Measurements from ENCODE around the gene ZFHX3. TPM values are rescaled to one million over a fixed set of nuclear protein-coding genes. Genes with fewer than 3 reads are reported as not detected.

Gene ZFHX3
- total RNA-seq, 4 donors from 2014 or later = 36.3 to 44.0 (median 38.1) TPM

DNA sequence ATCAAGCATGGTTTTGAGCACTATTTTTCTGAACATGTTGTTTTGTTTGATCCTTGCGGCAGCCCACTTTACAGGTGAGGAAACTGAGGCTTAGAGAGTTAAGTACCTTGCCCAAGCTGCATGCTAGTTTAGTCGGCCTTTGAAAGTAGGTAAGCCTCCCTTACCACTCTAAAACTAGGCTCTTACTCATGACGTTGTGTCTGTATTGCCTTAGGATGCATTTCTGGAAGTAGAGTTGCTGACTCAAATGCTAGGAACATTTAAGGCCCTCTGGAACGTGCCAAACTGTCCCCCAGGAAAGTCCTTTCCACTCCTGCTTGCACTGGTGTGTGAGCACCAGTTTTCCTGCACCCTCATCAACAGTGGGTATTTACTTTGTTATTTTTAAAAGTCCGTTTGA is 76.6 kb downstream of the ZFHX3 start:
- no peak for DNase-seq (ENCODE audit: low spot score in 2 of 2)
- H3K9me3 ChIP-seq = no peaks in the 10 kb centered on the region
- no peak overlapping the region for H3K4me3 ChIP-seq
- H3K27ac ChIP-seq = no peak overlapping the region
- no peaks in the 10 kb centered on the region for H3K36me3 ChIP-seq
- WGBS, 2 donors = 82 to 87% methylated on average over 5 of the region's 5 CpGs
- TF ChIP-seq EP300 (IDR thresholded peaks at IDR 0.05) = no peak
- TF ChIP-seq, protein P1, sequence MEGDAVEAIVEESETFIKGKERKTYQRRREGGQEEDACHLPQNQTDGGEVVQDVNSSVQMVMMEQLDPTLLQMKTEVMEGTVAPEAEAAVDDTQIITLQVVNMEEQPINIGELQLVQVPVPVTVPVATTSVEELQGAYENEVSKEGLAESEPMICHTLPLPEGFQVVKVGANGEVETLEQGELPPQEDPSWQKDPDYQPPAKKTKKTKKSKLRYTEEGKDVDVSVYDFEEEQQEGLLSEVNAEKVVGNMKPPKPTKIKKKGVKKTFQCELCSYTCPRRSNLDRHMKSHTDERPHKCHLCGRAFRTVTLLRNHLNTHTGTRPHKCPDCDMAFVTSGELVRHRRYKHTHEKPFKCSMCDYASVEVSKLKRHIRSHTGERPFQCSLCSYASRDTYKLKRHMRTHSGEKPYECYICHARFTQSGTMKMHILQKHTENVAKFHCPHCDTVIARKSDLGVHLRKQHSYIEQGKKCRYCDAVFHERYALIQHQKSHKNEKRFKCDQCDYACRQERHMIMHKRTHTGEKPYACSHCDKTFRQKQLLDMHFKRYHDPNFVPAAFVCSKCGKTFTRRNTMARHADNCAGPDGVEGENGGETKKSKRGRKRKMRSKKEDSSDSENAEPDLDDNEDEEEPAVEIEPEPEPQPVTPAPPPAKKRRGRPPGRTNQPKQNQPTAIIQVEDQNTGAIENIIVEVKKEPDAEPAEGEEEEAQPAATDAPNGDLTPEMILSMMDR (IDR thresholded peaks at IDR 0.05) = no peak
- no peak for TF ChIP-seq POLR2A (IDR thresholded peaks at IDR 0.05)
- no peaks in the 10 kb centered on the region for H3K27me3 ChIP-seq
- H3K4me1 ChIP-seq = peaks cover 0 to 43% (median 3%) of the 10 kb centered on the region in 4 donors

DNA sequence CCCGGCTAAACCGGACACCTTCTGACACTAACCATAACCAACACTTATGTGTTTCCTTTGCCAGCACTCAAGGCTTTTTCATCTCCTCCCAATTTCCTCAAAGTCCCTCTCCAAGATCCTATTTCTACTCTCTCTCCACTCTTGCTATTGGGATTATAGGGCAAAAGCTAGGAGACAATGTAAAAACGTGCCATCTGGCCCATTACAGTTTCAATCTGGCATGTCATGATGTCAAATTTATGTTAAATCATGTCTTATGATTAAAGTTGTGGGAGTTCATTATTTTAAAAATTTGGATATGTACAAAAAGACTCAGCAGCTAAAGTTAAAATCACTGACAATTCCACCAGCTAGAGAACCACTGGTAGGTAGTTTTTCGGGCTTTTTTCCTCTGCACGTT is 77.3 kb downstream of the ZFHX3 start:
- no peak for DNase-seq (ENCODE audit: low spot score in 2 of 2)
- H3K27me3 ChIP-seq = no peaks in the 10 kb centered on the region
- peaks cover 0 to 35% (median 3%) of the 10 kb centered on the region in 4 donors for H3K4me1 ChIP-seq
- no peaks in the 10 kb centered on the region for H3K9me3 ChIP-seq
- TF ChIP-seq EP300 (IDR thresholded peaks at IDR 0.05) (no peak), POLR2A (IDR thresholded peaks at IDR 0.05) (no peak)
- TF ChIP-seq, protein P1 (IDR thresholded peaks at IDR 0.05) = no peak
- H3K36me3 ChIP-seq = no peaks in the 10 kb centered on the region
- WGBS, 2 donors = 91 to 94% methylated on average over 5 of the region's 5 CpGs
- no peak overlapping the region for H3K27ac ChIP-seq
- H3K4me3 ChIP-seq = no peak overlapping the region

DNA sequence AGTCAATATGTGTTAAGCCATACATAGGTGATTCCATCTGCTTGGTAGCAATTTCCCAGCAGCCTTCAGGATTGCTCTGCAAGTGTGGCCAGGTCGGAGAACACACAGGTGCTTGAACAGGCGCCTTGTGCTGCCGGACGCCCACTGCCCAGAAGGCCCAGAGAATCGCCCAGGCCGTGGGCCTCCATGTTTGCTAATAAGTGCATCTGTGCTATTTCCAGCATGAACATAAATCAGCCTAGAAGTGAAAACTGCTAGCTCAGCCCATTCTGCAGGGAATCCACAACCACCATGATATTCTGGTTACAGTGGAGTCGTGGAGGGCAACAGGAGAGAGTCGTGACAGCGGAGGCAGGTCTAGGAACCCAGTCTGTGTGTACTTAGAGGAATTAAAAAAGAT is 78.1 kb downstream of the ZFHX3 start:
- no peak for DNase-seq (ENCODE audit: low spot score in 2 of 2)
- H3K27me3 ChIP-seq = no peaks in the 10 kb centered on the region
- TF ChIP-seq, protein P1 (IDR thresholded peaks at IDR 0.05) = no peak
- TF ChIP-seq EP300 (IDR thresholded peaks at IDR 0.05) = no peak
- TF ChIP-seq POLR2A (IDR thresholded peaks at IDR 0.05) = no peak
- peaks cover 0 to 33% (median 3%) of the 10 kb centered on the region in 4 donors for H3K4me1 ChIP-seq
- H3K36me3 ChIP-seq = no peaks in the 10 kb centered on the region
- no peak overlapping the region for H3K4me3 ChIP-seq
- H3K27ac ChIP-seq = peak overlapping the region in 1 of 4 donors; percentile 35
- H3K9me3 ChIP-seq = no peaks in the 10 kb centered on the region
- 68 to 72% methylated on average over 9 of the region's 9 CpGs for WGBS, 2 donors

GRCh38 chr16:72969146-72969545 is 78.8 kb downstream of the ZFHX3 start:
- H3K4me1 ChIP-seq = peaks cover 0 to 29% (median 4%) of the 10 kb centered on the region in 4 donors
- TF ChIP-seq EP300 (IDR thresholded peaks at IDR 0.05) = peak in 1 of 2 donors; percentile 59
- no peak for TF ChIP-seq POLR2A (IDR thresholded peaks at IDR 0.05)
- H3K27ac ChIP-seq = peak overlapping the region in 3 of 4 donors; percentile 22 to 35 (median 25)
- no peaks in the 10 kb centered on the region for H3K27me3 ChIP-seq
- H3K9me3 ChIP-seq = no peaks in the 10 kb centered on the region
- no peaks in the 10 kb centered on the region for H3K36me3 ChIP-seq
- H3K4me3 ChIP-seq = no peak overlapping the region
- WGBS, 2 donors = 62 to 71% methylated on average over 7 of the region's 7 CpGs
- no peak for DNase-seq (ENCODE audit: low spot score in 2 of 2)

GRCh38 chr16:72967941-72968340 is 80.0 kb downstream of the ZFHX3 start:
- Histone ChIP-seq H3K36me3 (no peaks in the 10 kb centered on the region), H3K27me3 (no peaks in the 10 kb centered on the region), H3K4me1 (peaks cover 0 to 40% (median 7%) of the 10 kb centered on the region in 4 donors), H3K4me3 (no peak overlapping the region), H3K9me3 (no peaks in the 10 kb centered on the region), H3K27ac (no peak overlapping the region)
- 83 to 94% methylated on average over 5 of the region's 5 CpGs for WGBS, 2 donors
- TF ChIP-seq POLR2A (IDR thresholded peaks at IDR 0.05) (no peak), EP300 (IDR thresholded peaks at IDR 0.05) (no peak)
- TF ChIP-seq, protein P1 (IDR thresholded peaks at IDR 0.05) = no peak
- no peak for DNase-seq (ENCODE audit: low spot score in 2 of 2)

Measured in tibial nerve (tissue), 4 donors.